A549 treated with CpdA at 1 μM for 4 hours (cell line): ENCODE measurements around the gene DNAI1. TPM values are rescaled to one million over a fixed set of nuclear protein-coding genes. Genes with fewer than 3 reads are reported as not detected.

ENCODE experiments used
- total RNA-seq: library from RNA; stranded (reverse); fragments of 200-300 nt; extraction: Qiagen RNA extraction; gene quantifications from 5 replicates; pipeline ENCODE4 v1.2.3, GENCODE V29; 2022; ENCODE audit warnings: low read depth

DNAI1 gene
- total RNA-seq, result 0.07 to 0.37 TPM (median 0.09 TPM) in 4 of 5 replicates, not detected in the other

DNA sequence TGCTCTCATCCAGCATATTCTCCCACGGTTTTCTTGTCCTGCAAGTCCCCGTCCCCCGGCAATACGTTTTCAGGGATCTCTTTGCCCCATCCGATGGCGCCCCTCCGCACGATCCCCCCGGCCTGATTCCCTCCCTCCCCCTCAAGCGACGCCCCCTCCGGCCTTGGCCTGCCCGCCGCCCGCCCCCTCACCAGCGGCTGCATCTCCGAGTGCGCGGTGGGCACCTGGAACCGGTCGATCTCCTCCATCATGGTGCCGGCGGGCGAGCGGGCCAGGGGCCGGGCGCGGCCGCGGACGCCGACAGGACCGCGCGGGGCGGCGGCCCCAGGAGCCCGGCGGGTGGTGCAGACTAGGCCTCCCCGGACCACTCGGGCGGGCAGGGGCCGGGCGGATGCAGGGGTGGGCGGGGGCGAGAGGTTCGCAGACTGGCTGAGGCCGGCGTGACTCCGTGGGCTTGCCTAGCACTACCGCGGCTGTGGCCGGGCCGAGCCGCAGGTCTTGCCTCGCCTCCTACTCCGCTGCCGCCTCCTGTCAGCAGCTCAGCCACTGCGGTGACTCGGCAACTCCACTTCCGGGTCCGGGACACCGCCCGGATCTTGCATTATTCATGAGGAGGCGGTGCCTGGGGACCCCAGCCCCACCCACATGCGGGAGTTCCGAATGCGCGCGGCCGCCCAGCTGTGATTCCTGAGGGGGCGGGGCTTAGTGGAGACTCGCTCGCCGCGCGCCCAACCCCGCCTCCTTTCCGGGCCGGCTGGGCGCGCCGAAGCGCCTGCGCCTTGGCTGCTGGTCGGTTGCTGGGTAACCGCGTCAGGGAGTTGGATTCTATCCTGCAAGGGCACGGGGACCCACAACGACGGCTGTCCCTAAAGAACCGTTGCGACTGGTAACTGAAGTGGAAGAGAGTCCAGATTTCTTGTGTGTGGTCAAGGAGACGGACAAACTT lies at the start of gene DNAI1, which contains the start of gene FAM219A:
TSS of gene DNAI1 (plus strand) at position 793 of the 946 bp plus-strand sequence. CDS start 201 bp downstream, outside the sequence.
TSS of gene FAM219A (minus strand) at position 558 of the 946 bp plus-strand sequence. CDS start at position 251, 307 bp downstream.

DNA sequence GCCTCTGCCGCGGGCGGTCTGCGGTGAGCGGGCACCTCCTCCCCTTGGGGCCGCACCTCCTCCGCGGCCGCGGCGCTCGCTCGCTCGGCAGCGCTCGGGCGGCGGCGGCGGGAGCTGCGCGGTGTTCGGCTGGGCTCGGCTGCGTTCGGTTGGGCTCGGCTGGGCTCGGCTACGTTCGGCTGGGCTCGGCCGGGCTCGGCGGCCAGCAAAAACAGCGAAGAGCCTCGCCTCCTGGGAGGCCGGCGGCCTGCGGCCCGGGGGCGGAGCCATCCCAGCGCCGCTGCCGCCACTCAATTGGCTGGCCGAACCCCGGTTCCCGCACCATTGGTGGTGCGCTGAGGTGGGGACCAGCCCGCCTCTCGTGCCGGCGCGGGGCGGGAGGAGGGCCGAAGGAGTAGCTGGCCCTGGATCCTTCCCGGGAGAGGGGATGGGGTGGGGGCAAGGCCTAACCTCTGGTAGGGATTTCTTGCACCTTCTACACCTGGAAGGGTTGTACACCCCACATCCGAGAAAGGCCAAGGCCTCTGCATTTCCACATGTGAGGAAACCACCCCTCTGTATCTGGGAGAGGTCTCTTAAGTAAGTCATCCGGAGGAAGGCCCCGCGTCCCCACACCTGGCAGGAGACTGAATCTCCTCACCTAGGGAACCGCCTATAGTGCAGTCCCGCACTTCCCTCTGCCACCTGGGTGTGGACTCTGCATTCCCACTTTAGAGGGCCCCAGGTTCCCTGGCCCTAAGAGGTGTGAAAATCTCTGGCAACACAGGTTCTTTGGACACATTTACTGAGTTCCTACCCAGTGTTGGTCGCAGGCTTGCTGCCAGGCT lies 64.6 kb downstream of the DNAI1 start, which contains the start of gene ENHO:
TSS of gene ENHO (minus strand) at position 20 of the 827 bp plus-strand sequence. CDS start 1,295 bp downstream, outside the sequence.

Other genes with a start within 250 kb of the DNAI1 start
- gene KIF24, start 129.5 kb upstream of the DNAI1 start, total RNA-seq, result 3.4 to 3.8 TPM (median 3.6 TPM) in 5 replicates
- gene NUDT2, start 129.2 kb upstream of the DNAI1 start, total RNA-seq, result 22.5 to 27.6 TPM (median 24.8 TPM) in 5 replicates
- 3.1 to 4.2 TPM (median 3.9 TPM) in 5 replicates for gene MYORG, start 81.9 kb upstream of the DNAI1 start, total RNA-seq
- gene FAM219A, start 235 bp upstream of the DNAI1 start, total RNA-seq, result 14.0 to 18.1 TPM (median 15.7 TPM) in 5 replicates
- gene ENHO, start 64.2 kb downstream of the DNAI1 start, total RNA-seq, result 1.3 to 2.3 TPM (median 2.0 TPM) in 5 replicates
- 0.08 to 0.19 TPM (median 0.10 TPM) in 5 replicates for gene CNTFR, start 130.9 kb downstream of the DNAI1 start, total RNA-seq
- 39.7 to 50.3 TPM (median 43.1 TPM) in 5 replicates for gene RPP25L, start 153.3 kb downstream of the DNAI1 start, total RNA-seq
- gene DCTN3, start 161.7 kb downstream of the DNAI1 start, total RNA-seq, result 103 to 115 TPM (median 112 TPM) in 5 replicates
- 0.15 to 0.33 TPM (median 0.23 TPM) in 4 of 5 replicates, not detected in the other for gene ARID3C, start 170.3 kb downstream of the DNAI1 start, total RNA-seq
- gene SIGMAR1, start 179.0 kb downstream of the DNAI1 start, total RNA-seq, result 146 to 204 TPM (median 198 TPM) in 5 replicates
- gene GALT, start 187.9 kb downstream of the DNAI1 start, total RNA-seq, result 15.3 to 21.3 TPM (median 18.6 TPM) in 5 replicates
- 5.0 to 6.7 TPM (median 5.6 TPM) in 5 replicates for gene IL11RA, start 193.4 kb downstream of the DNAI1 start, total RNA-seq
- 0.23 to 0.66 TPM (median 0.32 TPM) in 3 of 5 replicates, not detected in the others for gene CCL27, start 203.9 kb downstream of the DNAI1 start, total RNA-seq
- not detected in 5 replicates for gene CCL19, start 232.5 kb downstream of the DNAI1 start, total RNA-seq